Astrocyte of the cerebellum (primary cell): ENCODE measurements around the gene RIC8A.

Source experiments
- DNase-seq: peaks from one replicate; pipeline ENCODE4 v3.0.0-alpha.2; 2011; ENCODE audit warnings: low read depth
- H3K4me3 ChIP-seq: 2 replicates; pipeline ENCODE4 v1.5.1; 2011; ENCODE audit warnings: mild to moderate bottlenecking, low read depth, low read length, moderate library complexity
- CTCF ChIP-seq: IDR thresholded peaks from 2 replicates; pipeline ENCODE4 v1.5.1; 2012; ENCODE audit warnings: low read length, low read depth, moderate library complexity, mild to moderate bottlenecking; ENCODE audit errors: missing control alignments
- in situ Hi-C: cut with HindIII; loops from 2 replicates; pipeline ENCODE4 v1.10.0; 2017; ENCODE audit warnings: low sequenced_read_pairs

RIC8A gene

GRCh38 chr11:206002-206384 is 1.5 kb upstream of the RIC8A start:
- DNase-seq = no peak
- in situ Hi-C loops = no loop called here
- H3K4me3 ChIP-seq = peak overlapping the region; percentile 94
- TF ChIP-seq CTCF = no peak

GRCh38 chr11:206526-207207 is 841 bp upstream of the RIC8A start:
- no peak for TF ChIP-seq CTCF
- in situ Hi-C loops = no loop called here
- no peak for DNase-seq
- H3K4me3 ChIP-seq = peak overlapping the region; percentile 94

- peak overlapping the region; percentile 94 for H3K4me3 ChIP-seq
- peak; percentile 8 for DNase-seq
- in situ Hi-C loops = no loop called here
- TF ChIP-seq CTCF = no peak
Measured at GRCh38 chr11:207863-208180, 314 bp downstream of the RIC8A start.

GRCh38 chr11:208181-208916 is 841 bp downstream of the RIC8A start:
- no peak for TF ChIP-seq CTCF
- peak; percentile 16 for DNase-seq
- in situ Hi-C loops = no loop called here
- H3K4me3 ChIP-seq = peak overlapping the region; percentile 94

- no peak for DNase-seq
- in situ Hi-C loops = no loop called here
- peak overlapping the region; percentile 94 for H3K4me3 ChIP-seq
- no peak for TF ChIP-seq CTCF
Measured at GRCh38 chr11:208917-209260, 1.4 kb downstream of the RIC8A start.

GRCh38 chr11:209275-210121 is 2.0 kb downstream of the RIC8A start:
- peak overlapping the region; percentile 94 for H3K4me3 ChIP-seq
- no peak for DNase-seq
- in situ Hi-C loops = no loop called here
- no peak for TF ChIP-seq CTCF
